ENCODE measurements around the gene PPP1R13L.
"Not testable (repeated sequence)": the region's sequence is repeated elsewhere in the genome, so short reads cannot be mapped to it uniquely, and the experiment has no call there.

Gene PPP1R13L

GRCh38 chr19:45339629-45340028, 65.2 kb downstream of the PPP1R13L start:
- peak overlapping the region; percentile 42 for H3K4me3 Mint-ChIP-seq
- peaks cover 6% of the 10 kb centered on the region for H3K4me1 Mint-ChIP-seq
- no peak for ATAC-seq

GRCh38 chr19:45336696-45337251, 68.1 kb downstream of the PPP1R13L start:
- Mint-ChIP-seq H3K4me3 (no peak overlapping the region), H3K9me3 (no peaks in the 10 kb centered on the region), H3K36me3 (peaks cover 5% of the 10 kb centered on the region), H3K4me1 (peaks cover 6% of the 10 kb centered on the region), H3K27ac (no peak overlapping the region)
- no peak for DNase-seq (ENCODE audit: low spot score in 2 of 2)
- no peak for ATAC-seq

More at GRCh38 chr19:45339629-45340028, 65.2 kb downstream of the PPP1R13L start:
- Mint-ChIP-seq H3K36me3 (peaks cover 5% of the 10 kb centered on the region), H3K9me3 (no peaks in the 10 kb centered on the region), H3K27ac (no peak overlapping the region)
- DNase-seq (ENCODE audit: low spot score in 2 of 2), result no peak

GRCh38 chr19:45334881-45335280, 70.0 kb downstream of the PPP1R13L start:
- H3K9me3 Mint-ChIP-seq, result not testable (repeated sequence)

GRCh38 chr19:45333609-45334303, 71.1 kb downstream of the PPP1R13L start:
- H3K4me3 Mint-ChIP-seq, result no peak overlapping the region
- ATAC-seq (no peak), DNase-seq (ENCODE audit: low spot score in 2 of 2) (no peak)
- H3K27ac Mint-ChIP-seq, result no peak overlapping the region
- H3K36me3 Mint-ChIP-seq, result no peaks in the 10 kb centered on the region
- H3K9me3 Mint-ChIP-seq, result no peaks in the 10 kb centered on the region
- H3K4me1 Mint-ChIP-seq, result no peaks in the 10 kb centered on the region

More at GRCh38 chr19:45334881-45335280, 70.0 kb downstream of the PPP1R13L start:
- H3K27ac Mint-ChIP-seq; ATAC-seq; H3K36me3 Mint-ChIP-seq; DNase-seq (ENCODE audit: low spot score in 2 of 2); H3K4me1 Mint-ChIP-seq; H3K4me3 Mint-ChIP-seq: not testable (repeated sequence)

GRCh38 chr19:45331411-45331810, 73.5 kb downstream of the PPP1R13L start:
- H3K9me3 Mint-ChIP-seq, result no peaks in the 10 kb centered on the region
- ATAC-seq, result no peak
- peaks cover 2% of the 10 kb centered on the region for H3K4me1 Mint-ChIP-seq
- H3K4me3 Mint-ChIP-seq, result no peak overlapping the region
- no peak overlapping the region for H3K27ac Mint-ChIP-seq
- no peaks in the 10 kb centered on the region for H3K36me3 Mint-ChIP-seq
- DNase-seq (ENCODE audit: low spot score in 2 of 2), result no peak
